ENCODE measurements around the gene SDR39U1.
"Not testable (repeated sequence)": the region's sequence is repeated elsewhere in the genome, so short reads cannot be mapped to it uniquely, and the experiment has no call there.

The SDR39U1 gene

GRCh38 chr14:24442240-24443052, at the start of gene SDR39U1:
Gene SDR39U1, minus strand, starts transcription at chr14:24442776. Its CDS starts 7 bp downstream, at chr14:24442769.
- TF ChIP-seq CTCF (IDR thresholded peaks at IDR 0.05; ENCODE audit: low read depth, low read length, missing control alignments) = peak; percentile 13
- peak; percentile 98 for DNase-seq (ENCODE audit: low read depth)
- H3K4me3 ChIP-seq (ENCODE audit: low read depth, low read length) = peak within 1 kb of the TSS; percentile 82

GRCh38 chr14:24491586-24492408, 49.2 kb upstream of the SDR39U1 start:
- DNase-seq (ENCODE audit: low read depth); H3K4me3 ChIP-seq (ENCODE audit: low read depth, low read length): not testable (repeated sequence)

- no peak overlapping the region for H3K4me3 ChIP-seq (ENCODE audit: low read depth, low read length)
- no peak for DNase-seq (ENCODE audit: low read depth)
- no peak for TF ChIP-seq CTCF (IDR thresholded peaks at IDR 0.05; ENCODE audit: low read depth, low read length, missing control alignments)
Measured at GRCh38 chr14:24483604-24484252, 41.2 kb upstream of the SDR39U1 start.

GRCh38 chr14:24482699-24483303, 40.2 kb upstream of the SDR39U1 start:
- H3K4me3 ChIP-seq (ENCODE audit: low read depth, low read length); DNase-seq (ENCODE audit: low read depth): not testable (repeated sequence)

GRCh38 chr14:24481622-24482324, 39.2 kb upstream of the SDR39U1 start:
- no peak overlapping the region for H3K4me3 ChIP-seq (ENCODE audit: low read depth, low read length)
- peak; percentile 89 for TF ChIP-seq CTCF (IDR thresholded peaks at IDR 0.05; ENCODE audit: low read depth, low read length, missing control alignments)
- DNase-seq (ENCODE audit: low read depth) = peak; percentile 29

GRCh38 chr14:24479999-24480398, 37.4 kb upstream of the SDR39U1 start:
- DNase-seq (ENCODE audit: low read depth); H3K4me3 ChIP-seq (ENCODE audit: low read depth, low read length): not testable (repeated sequence)

- no peak overlapping the region for H3K4me3 ChIP-seq (ENCODE audit: low read depth, low read length)
- no peak for TF ChIP-seq CTCF (IDR thresholded peaks at IDR 0.05; ENCODE audit: low read depth, low read length, missing control alignments)
- DNase-seq (ENCODE audit: low read depth) = no peak
Measured at GRCh38 chr14:24475261-24475660, 32.7 kb upstream of the SDR39U1 start.

Measured in GM12864 (cell line).